HL-60 (cell line): ENCODE measurements around the gene CELF1.

Experiments used
- CTCF ChIP-seq: IDR thresholded peaks from one replicate; pipeline ENCODE4 v1.5.1; 2011; ENCODE audit warnings: low read length, control low read depth, inconsistent platforms; ENCODE audit not compliant: insufficient read depth
- GABPA ChIP-seq: IDR thresholded peaks from 2 replicates; pipeline ENCODE4 v1.6.1; 2012; ENCODE audit warnings: low read depth
- REST ChIP-seq: IDR thresholded peaks from 2 replicates; pipeline ENCODE4 v1.6.1; 2012; ENCODE audit warnings: low read depth; ENCODE audit not compliant: insufficient replicate concordance

- no peak for TF ChIP-seq GABPA
- no peak for TF ChIP-seq CTCF
- no peak for TF ChIP-seq REST
These were observed 115.0 kb downstream of the CELF1 start for GRCh38 chr11:47437746-47438418.
